Measurements from ENCODE around the gene NTN4.
"Not testable (repeated sequence)": the region's sequence is repeated elsewhere in the genome, so short reads cannot be mapped to it uniquely, and the experiment has no call there.

The NTN4 gene

DNA sequence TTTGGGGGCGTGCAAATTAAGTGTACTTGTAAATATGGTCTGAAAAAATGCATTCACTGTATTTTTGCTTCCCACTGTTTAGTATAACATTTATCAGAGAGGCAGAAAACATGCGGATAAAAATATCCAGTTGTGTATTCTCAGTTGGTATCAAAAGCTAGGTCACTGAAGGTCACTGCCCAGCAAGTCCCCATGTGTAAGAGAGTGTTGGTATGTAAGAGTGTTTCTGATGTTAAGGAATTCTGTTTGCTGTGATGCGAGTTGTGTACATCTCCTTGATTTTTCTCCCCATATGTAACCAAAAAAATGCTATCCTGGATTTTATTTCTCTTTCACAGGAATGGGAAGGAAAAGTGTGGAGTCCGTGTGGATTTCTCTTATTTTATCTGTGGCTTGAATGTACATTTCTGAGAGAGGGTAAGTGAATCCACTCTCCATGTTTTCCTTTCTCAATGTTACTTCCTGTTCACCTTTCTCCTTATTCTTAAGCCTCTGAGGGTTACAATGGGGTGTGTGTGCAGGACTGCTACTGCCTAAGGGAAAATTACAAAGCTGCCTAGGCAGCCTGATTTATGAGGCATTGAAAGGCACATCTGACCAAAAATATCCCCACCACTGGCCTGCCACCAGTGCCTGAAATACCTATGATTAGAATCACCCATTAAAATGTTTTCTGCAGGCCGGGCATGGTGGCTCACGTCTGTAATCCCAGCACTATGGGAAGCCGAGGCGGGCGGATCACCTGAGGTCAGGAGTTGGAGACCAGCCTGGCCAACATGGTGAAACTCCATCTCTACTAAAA is 141.4 kb downstream of the NTN4 start:
- no peak for DNase-seq

DNA sequence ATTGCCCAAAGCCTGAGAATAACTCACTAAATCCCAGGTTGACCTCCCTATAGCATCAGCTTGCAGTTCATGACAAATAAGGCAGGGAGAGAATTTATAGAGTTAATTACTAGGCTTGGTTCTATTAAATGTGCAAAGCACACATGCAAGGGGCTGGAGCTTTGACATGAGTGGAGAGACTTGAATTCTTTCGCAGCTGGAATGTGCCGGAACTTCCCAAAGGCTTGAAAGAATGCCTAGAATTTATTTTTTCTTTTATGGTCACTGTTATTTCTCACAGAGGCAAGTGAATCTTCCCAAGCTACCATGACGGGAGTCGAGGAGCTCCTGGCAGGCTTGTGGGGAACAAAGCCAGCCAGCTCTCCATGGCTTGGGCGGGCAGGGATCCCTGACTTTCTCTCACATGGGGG is 143.8 kb downstream of the NTN4 start:
- no peak for DNase-seq

DNA sequence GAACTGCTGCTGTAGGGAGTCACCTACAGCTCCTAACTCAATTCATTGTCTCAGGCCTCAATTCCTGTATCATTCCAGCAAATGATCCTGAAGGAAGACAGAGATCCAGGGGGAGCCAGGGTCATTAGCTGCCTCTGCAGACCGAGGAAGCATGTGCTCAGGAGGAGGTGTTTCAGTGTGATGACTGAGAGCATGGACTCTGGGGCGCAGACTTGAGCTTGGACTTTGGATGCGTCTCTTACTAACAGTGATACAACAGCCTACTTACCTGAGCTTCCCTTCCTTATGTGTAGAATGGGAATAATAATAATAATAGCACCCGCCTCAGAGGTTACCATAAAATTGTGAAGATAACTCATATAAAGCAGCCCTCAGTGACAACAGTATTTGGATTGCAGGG is 147.3 kb downstream of the NTN4 start:
- no peak for DNase-seq

DNA sequence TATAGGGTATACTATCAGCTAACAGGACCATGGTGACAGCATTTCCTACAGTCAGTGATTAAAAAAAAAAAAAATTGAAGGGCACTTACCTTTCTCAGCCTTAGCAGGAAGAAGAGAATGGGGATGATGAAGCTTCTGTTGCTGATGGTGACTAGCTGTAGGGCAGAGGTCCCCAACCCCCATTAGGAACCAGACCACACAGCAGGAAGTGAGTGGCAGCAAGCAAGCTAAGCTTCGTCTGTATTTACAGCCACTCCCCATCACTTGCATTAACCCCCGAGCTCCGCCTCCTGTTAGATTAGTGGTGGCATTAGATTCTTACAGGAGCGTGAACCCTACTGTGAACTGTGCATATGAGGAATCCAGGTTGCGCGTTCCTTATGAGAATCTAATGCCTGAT is 148.0 kb downstream of the NTN4 start:
- DNase-seq = no peak

DNA sequence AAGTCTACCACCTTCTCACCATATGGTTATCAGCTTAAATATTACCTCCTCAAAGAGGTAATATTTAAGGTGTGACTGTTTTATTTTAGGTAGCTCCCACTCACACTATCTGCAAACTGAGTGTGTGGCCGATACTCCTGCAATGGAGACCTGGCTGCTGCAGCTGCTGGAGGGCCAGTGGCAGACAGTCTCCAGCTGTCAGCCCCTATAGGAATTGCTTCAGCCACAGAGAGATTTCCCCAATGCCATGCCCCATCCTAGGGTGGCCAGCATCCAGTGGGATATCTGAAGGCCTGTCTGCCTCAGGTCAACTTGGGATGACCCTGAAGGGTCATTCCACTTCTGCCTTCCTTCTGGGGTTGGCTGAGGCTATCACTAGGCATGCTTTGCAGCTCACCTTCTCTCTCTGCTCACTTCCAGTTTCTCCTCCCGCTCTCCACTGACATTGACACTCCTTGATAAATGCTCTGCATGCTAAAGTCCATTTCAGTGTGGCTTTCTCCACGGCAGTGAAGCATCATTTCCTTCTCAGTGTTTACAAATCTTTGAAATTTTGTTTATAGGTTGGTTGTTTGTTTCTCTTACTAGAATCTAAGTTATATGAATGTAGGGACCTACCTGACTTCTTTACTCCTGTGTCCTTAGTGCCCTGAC is 149.1 kb downstream of the NTN4 start:
- no peak for DNase-seq

DNA sequence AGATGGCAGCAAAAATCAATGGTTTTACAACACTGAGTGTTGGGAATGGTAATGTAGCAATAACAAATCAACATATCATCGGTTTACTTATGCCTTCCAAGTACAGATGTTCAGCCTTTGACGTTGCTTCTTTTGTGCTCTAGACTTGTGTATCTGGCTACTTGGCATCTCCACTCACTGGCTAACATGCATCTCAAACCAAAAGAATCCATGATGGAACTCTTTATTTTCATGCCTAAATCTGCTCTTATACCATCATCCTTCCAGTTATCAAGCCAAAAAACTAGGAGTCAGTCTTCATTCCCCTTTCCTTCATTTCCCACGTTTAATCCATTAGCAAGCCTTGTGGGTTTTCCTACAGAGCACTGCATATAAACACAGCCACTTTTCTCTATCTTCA is 150.0 kb downstream of the NTN4 start:
- no peak for DNase-seq

DNA sequence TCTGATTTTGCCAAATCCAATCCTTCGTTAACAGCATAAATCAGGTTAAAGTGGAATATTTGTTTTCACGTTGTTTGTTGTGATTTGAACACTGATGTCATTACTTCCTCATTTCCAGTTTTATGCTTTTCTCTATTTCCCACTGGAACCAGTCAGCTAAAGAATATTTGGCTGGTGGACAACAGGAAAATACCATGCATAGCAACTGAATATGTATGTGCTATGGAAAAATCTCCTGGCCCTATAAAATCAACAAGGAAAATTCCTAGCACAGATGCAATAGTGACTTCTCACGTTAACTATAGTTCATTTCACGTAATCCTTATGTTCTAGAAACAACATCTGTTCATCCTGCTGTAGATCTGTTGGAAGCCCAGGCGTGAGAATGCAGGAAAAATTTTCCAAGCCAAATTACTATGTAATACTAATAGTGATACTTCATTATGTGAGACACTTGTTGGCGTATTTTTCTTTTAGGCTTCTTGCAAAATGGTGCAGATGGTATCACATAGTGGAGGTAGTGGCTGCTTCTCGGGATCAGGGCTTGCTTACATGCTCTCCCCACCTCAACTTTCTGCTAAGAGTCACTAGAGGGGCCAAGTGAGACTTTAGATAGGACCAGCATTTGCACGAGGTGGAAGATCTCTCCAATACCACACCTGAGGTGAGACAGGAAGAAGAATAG is 153.0 kb downstream of the NTN4 start:
- no peak for DNase-seq

DNA sequence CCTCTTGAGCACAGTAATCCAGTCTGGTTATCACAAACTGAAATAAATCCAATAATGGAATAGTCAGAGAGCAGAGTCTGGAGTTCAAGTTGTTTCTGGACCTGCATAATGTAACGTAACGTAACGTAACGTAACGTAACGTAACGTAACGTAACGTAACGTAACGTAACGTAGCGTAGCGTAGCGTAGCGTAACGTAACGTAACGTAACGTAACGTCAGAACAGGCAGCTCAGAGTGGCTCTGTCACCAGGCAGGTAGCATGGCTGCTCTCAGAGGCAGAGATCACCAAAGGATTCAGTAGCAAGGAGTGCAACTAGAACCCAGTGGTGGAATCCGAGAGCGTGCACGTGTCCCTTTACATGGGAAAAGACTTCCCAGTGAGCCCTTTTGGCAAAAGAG is 153.6 kb downstream of the NTN4 start:
- DNase-seq = no peak

DNA sequence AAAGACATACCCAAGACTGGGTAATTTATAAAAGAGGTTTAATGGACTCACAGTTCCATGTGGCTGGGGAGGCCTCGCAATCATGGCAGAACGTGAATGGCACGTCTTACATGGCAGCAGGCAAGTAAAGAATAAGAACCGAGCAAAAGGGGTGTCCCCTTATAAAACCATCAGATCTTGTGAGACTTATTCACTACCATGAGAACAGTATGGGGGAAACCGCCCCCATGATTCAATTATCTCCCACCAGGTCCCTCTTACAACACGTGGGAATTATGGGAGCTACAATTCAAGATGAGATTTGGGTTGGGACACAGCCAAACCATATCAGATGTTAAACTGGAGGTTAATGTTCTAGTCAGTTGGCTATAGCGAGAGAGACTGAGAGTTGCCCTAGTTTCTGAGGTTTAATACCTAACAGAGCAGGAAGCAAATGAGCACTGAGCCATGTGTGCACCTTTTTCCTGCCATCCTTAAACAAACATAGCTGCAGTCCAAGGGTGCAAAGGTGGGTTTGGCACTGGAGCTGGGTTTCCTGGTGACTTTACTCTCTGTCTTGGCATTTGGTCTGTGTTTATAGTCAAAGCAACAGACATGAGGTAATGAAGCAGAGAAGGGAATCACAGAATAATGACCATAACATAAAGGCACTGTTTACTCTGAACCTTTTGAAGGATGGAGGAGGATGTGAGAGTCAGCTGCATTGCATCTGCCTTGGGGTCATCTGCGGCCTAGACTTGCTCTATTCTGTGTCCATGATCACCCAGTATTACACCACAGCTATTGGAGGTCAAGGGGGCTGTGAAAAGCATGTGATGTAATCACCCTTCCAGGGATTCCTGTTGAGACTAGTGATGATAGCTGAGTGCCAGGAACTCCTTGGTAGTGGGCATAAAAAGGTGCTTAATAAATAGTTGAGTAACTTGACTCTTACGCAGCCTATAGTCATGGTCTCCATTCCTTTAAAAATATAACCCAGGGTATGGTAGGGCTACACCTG is 155.6 kb downstream of the NTN4 start:
- DNase-seq = no peak

DNA sequence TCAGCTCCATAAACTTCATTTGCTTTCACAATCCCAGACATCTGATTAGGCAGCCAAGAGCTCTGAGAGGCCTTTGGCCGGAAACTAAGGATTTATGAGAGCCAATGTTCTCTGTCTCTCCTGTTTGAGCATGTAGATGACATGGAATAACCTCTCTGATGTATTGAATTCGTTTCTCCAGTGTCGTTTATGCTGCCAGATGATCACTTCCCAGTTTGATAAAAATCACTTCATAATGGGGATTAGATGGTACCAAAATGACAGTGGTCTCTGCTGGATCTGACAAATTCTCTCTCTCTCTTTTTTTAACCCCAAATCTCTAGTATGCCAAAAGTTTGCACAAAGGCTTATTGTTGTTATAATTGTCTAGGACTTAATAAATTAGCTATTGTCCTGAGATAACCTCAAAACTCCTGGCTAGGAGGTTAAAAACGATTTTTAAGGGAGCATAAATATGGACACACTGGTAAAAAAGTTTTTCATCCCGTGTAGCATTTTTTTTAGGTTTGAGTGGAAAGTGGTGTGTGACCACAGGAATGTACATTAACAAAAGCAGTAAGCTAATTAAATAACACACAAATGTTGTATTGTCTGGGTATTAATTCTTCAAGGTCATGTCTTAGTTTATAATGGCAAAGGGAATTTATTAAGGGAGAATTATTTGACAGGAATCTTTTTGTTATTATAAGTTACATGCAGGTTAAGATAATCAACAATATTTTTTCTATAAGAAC is 156.7 kb downstream of the NTN4 start:
- no peak for DNase-seq

DNA sequence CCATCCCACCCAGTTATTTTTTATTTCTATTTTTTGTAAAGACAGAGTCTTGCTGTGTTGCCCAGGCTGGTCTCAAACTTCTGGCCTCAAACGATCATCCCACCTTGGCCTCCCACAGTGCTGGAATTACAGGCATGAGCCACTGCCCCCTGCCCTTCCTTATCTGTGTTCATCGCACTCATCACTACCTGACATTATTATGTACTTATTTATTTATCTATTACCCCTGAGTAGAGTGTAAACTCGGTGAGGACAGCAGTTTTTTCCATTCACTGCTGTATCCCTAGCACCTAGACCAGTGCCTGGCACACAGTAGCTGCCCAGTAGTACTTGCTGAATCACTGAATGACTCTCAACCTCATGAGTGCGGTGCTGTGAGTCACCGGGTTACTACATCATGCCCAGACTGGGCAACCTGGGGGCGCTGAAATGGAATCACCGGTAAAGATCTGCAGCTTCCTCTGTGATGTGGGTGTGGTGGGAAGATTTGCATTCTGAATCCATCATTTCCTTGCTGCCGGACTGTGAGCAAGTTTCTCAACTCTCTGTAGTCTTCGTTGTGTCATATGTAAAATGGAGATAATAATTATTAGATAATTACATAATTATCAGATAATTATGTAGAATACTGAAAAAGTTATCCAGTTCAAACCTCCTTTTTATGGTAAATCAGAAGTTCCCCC is 157.4 kb downstream of the NTN4 start:
- no peak for DNase-seq

DNA sequence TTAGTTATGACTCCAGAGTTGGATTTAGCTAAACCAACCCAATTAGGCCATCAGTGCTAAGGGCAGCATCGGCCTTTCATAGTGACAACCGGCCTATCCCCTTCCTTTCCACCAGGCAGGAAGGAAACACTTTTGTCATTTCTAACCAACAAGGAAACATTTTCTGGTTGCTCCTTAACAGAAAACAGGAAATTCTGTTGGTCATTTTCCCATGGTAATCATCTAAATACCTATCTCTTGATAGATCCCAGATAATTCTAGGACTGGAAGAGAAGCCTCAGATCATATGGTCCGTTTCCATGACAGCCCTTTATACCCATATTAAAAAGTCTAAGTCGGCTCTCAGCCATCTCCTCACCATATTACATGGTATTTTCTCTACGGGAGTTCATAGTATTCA is 160.1 kb downstream of the NTN4 start:
- no peak for DNase-seq

DNA sequence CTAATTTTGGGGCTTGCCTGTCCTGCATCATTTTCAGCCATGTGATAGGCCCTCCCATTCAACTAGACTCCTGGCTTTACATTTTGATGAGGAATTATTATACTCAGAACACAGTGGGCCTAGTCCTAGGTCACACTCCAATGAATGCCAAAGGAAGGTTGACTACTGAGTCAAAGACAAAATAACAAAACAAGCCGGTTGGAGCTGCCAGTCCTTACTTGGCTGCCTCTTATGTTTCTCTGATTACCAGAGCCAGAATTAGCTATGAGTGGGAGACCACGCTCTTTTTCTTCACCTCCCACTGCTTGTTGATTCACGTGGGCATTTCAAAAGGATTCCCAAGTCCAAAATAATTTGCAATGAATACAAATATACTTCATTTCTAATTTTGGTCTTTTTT is 161.2 kb downstream of the NTN4 start:
- no peak for DNase-seq

DNA sequence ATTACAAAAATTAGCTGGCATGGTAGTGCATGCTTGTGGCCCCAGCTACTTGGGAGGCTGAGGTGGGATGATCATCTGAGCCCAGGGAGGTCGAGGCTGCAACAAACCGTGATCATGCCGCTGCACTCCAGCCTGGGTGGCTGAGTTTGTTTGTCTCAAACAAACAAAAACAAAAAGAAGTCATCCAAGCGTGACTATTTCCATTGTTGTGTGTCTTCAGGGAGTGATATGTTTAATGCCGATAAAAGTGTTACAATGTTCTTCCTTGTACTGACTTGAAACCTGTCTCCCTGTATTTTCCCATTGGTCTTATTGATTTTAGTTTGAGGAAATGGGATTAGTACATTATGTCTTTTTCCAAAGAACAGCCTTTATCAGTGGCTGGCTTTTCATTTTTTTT is 163.7 kb downstream of the NTN4 start:
- no peak for DNase-seq

DNA sequence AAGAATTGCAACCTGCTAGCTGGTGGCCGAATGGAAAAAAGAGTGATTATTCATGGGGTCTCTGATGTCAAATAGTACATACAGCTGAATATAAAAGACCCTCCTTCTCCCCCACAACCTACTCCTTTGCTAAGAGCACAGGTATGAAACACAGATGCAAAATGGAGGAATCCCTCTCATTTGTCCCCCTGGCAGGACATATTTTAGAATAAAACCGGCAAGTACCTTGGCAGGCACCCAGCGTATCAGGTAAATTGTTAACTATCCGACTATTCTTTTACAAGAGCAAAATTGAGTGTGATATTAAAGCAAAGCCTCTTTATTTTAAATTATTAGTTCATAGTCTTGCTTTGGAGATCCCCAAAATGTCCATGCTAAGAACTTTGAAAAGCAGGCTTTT is 165.6 kb downstream of the NTN4 start:
- DNase-seq = no peak

DNA sequence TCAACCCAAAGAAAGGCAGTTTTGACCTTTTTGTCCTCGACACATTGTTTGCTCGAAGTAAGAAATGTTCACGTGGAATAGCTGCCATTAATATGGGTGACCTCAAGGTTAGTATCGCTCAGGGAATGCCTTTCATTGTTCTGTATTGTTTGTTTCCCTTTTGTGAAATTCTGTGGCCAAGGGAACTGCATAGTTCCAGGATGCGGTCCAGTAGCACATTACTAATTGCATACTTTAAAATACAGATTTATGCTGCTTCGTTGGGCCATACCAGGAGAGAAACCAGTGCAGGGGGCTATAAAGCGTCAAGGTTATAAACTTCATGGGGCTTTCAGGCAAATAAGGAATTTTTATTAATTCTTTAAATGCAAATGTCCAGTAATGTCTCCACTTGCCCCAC is 166.0 kb downstream of the NTN4 start:
- DNase-seq = no peak

DNA sequence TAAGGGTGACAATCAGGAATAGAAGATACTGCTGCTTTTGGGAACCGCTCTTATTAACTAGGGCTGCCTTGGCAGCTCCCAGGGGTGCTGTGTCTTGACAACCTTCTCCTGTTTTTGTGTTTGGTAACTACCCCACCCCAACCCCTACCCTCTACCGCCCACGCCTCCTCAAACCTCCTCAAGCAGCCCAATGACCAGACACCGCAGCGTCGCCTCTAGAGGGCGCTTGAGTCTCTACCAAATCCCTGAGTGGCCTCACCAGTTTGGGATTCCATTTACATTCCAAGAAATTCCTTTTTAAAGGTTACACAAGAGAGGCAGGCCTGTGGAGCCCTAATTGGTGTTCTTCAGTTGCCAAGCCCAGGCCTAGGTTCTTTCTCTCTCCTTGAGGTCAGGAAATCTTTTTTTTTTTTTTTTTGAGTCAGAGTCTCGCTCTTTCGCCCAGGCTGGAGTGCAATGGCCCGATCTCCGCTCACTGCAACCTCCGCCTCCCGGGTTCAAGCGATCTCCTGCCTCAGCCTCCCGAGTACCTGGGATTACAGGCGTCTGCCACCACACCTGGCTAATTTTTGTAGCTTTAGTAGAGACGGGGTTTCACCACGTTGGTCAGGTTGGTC is 166.9 kb downstream of the NTN4 start:
- no peak for DNase-seq

DNA sequence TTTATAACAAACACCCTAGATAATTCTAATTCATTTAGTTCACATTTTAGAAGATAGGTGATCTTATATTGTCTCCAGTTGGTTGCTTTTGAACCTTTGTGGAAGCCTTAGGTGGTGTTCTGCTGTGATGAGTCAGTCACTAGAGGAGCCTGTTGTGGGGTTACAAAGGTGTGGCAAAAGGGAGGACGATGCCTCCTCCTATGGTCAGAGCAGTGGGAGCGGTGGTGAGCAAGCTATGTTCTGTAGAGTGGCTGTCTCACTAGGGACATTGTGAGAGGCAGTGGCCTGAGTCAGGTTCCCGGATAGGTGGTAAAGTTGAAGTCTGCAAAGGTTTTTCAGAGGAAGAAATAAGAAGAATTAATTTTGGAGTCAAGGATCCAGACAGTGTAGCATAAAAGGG is 167.7 kb downstream of the NTN4 start:
- no peak for DNase-seq

DNA sequence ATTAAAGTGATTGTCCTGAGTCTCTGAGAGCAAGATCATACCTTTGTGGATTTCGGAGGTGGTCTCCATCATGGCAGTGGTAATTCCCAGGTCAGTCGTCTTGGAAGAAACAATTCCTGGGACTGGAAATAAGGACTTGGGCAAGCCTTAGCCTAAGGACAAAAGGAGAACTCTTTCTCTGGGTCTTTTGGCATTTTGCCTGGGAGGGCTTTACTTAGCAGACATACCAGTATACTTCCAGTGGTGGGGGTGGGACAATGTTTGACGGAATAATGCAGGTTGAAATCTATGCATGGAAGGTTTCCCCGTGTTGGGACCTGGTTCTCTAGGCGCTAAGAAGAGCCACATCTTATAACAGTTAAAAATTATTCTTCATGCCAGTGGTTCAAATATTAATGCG is 168.8 kb downstream of the NTN4 start:
- no peak for DNase-seq

DNA sequence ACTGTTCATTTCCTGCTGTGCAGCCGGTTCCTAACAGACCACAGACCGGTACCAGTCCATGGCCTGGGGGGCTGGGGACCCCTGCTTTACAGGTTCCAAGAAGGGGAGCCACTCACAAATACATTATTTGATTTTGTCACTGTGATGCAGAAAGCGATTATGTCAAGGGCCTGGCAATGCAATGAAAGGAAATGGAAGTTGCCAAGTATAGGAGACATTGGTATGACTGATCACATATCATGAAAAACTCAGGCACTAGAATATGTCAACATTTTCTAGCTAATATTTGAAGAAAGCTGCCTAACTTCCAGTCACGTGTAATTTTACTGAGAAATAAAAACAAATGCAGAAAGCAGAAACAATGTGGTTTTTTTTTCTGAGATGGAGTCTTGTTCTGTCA is 170.4 kb downstream of the NTN4 start:
- no peak for DNase-seq

DNA sequence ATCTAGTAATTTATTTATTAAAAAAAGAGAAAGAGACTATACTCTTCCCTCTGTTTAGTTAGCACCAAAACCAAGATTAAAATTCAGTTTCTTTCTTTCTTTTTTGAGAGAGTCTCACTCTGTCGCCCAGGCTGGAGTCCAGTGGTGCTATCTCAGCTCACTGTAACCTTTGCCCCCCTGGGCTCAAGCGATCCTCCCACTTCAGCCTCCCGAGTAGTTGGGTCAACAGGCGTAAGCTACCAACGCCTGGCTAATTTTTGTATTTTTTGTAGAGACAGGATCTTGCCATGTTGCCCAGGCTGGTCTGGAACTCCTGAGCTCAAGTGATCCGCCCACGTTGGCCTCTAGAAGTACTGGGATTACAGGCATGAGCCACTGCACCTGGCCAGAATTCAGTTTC is 174.1 kb downstream of the NTN4 start:
- not testable (repeated sequence) for DNase-seq
